GM12875 (cell line): ENCODE measurements around the gene PRKAG2.

ENCODE experiments used
- H3K4me3 ChIP-seq: one replicate; pipeline ENCODE4 v1.5.1; 2011; ENCODE audit warnings: low read depth, low read length, control low read depth
- CTCF ChIP-seq: IDR thresholded peaks from 2 replicates; pipeline ENCODE4 v1.5.1; 2011; ENCODE audit warnings: low read depth, mild to moderate bottlenecking, control low read depth, inconsistent platforms, low read length, moderate library complexity, borderline replicate concordance; ENCODE audit not compliant: insufficient read depth

Gene PRKAG2

GRCh38 chr7:151813997-151814396 is 62.9 kb downstream of the PRKAG2 start:
- TF ChIP-seq CTCF, result no peak
- H3K4me3 ChIP-seq, result no peak overlapping the region

- H3K4me3 ChIP-seq, result no peak overlapping the region
- TF ChIP-seq CTCF, result no peak
Measured at GRCh38 chr7:151813445-151813844, 63.5 kb downstream of the PRKAG2 start.

GRCh38 chr7:151812967-151813366 is 63.9 kb downstream of the PRKAG2 start:
- no peak overlapping the region for H3K4me3 ChIP-seq
- no peak for TF ChIP-seq CTCF

GRCh38 chr7:151810441-151811232 is 66.3 kb downstream of the PRKAG2 start:
- no peak for TF ChIP-seq CTCF
- H3K4me3 ChIP-seq, result no peak overlapping the region

- no peak for TF ChIP-seq CTCF
Measured at GRCh38 chr7:151809864-151810170, 67.1 kb downstream of the PRKAG2 start.

GRCh38 chr7:151809146-151809863 is 67.6 kb downstream of the PRKAG2 start:
- H3K4me3 ChIP-seq, result no peak overlapping the region
- TF ChIP-seq CTCF, result no peak

More at GRCh38 chr7:151809864-151810170, 67.1 kb downstream of the PRKAG2 start:
- H3K4me3 ChIP-seq, result no peak overlapping the region
